ENCODE measurements around the gene BCAS1. TPM values are rescaled to one million over a fixed set of nuclear protein-coding genes. Genes with fewer than 3 reads are reported as not detected.

The BCAS1 gene
- total RNA-seq, 1 donor from 2014 or later = 2.8 TPM

GRCh38 chr20:53901064-53901463 lies 169.3 kb downstream of the BCAS1 start:
- no peak for ATAC-seq
- H3K4me3 ChIP-seq = no peak overlapping the region
- no peaks in the 10 kb centered on the region for H3K9me3 ChIP-seq
- intact Hi-C loops (cut with DNase I) = no loop called here
- no peaks in the 10 kb centered on the region for H3K27me3 ChIP-seq (ENCODE audit: low read depth)
- peaks cover 37% of the 10 kb centered on the region for H3K4me1 ChIP-seq
- no peaks in the 10 kb centered on the region for H3K36me3 ChIP-seq
- no peak for TF ChIP-seq CTCF (IDR thresholded peaks at IDR 0.05)
- H3K27ac ChIP-seq = peak overlapping the region; percentile 28
- DNase-seq = no peak

DNA sequence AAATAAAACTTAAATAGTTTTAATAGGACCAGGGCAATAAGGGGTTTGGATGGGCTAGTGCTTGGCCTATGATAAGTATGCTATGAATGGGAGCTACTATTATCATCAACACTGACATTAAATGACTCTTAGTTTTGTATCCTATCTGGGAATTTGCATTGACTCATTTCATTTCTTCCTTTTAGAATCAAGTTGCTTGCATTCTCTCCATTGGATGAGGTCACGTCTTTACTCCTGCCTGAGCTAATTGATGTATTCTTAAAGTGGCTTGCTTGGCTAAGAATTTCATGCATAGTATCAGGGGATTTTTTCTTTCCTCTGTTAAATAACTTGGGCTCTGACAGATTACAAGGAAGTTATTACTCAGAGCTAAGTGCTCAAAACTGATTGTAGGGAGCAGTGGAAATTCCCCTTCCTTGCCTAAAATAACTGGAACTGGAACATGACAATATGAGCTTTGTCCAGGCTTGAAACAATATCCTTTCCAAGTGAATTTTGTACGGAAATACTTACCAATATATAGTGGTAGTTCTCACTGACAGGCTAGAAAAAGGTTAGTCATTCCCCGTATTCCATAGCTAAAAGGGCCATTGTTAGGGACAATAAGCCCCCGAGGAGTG lies 169.9 kb downstream of the BCAS1 start:
- TF ChIP-seq CTCF (IDR thresholded peaks at IDR 0.05) = no peak

GRCh38 chr20:53899351-53900167 lies 170.8 kb downstream of the BCAS1 start:
- Histone ChIP-seq H3K27ac (no peak overlapping the region), H3K36me3 (no peaks in the 10 kb centered on the region), H3K4me1 (peaks cover 37% of the 10 kb centered on the region), H3K4me3 (no peak overlapping the region), H3K9me3 (no peaks in the 10 kb centered on the region), H3K27me3 (ENCODE audit: low read depth) (no peaks in the 10 kb centered on the region)
- ATAC-seq (peak; percentile 77 to 80), DNase-seq (no peak)
- TF ChIP-seq CTCF (IDR thresholded peaks at IDR 0.05) = no peak
- intact Hi-C loops (cut with DNase I) = no loop called here

More for the DNA sequence above, 169.9 kb downstream of the BCAS1 start:
- H3K36me3 ChIP-seq = no peaks in the 10 kb centered on the region
- DNase-seq = no peak
- peaks cover 37% of the 10 kb centered on the region for H3K4me1 ChIP-seq
- H3K27ac ChIP-seq = peak overlapping the region; percentile 28
- intact Hi-C loops (cut with DNase I) = no loop called here
- no peak overlapping the region for H3K4me3 ChIP-seq
- peak in 1 of 2 donors; percentile 62 for ATAC-seq
- H3K9me3 ChIP-seq = no peaks in the 10 kb centered on the region
- H3K27me3 ChIP-seq (ENCODE audit: low read depth) = no peaks in the 10 kb centered on the region

DNA sequence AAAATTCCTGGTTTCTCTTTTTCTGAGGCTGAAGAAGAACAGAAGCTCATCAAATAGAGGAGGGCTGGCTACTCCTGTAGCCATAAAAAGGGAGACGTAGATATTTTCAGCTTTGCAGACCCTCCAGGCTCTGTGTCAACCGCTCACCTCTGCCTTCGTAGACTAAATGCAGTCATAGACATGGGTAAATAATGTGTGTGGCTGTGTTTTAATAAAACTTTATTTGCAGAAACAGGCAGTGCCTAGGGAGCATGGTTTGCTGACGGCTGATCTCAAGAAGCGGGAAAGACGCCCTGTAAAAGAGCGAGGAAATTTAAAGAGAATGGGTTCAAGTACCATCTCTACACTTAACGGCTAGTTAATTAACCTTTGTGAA lies 171.8 kb downstream of the BCAS1 start:
- Histone ChIP-seq H3K27me3 (ENCODE audit: low read depth) (no peaks in the 10 kb centered on the region), H3K4me3 (no peak overlapping the region), H3K27ac (peak overlapping the region; percentile 10), H3K4me1 (peaks cover 37% of the 10 kb centered on the region), H3K36me3 (no peaks in the 10 kb centered on the region), H3K9me3 (no peaks in the 10 kb centered on the region)
- ATAC-seq (no peak), DNase-seq (no peak)
- no peak for TF ChIP-seq CTCF (IDR thresholded peaks at IDR 0.05)
- intact Hi-C loops (cut with DNase I) = no loop called here

DNA sequence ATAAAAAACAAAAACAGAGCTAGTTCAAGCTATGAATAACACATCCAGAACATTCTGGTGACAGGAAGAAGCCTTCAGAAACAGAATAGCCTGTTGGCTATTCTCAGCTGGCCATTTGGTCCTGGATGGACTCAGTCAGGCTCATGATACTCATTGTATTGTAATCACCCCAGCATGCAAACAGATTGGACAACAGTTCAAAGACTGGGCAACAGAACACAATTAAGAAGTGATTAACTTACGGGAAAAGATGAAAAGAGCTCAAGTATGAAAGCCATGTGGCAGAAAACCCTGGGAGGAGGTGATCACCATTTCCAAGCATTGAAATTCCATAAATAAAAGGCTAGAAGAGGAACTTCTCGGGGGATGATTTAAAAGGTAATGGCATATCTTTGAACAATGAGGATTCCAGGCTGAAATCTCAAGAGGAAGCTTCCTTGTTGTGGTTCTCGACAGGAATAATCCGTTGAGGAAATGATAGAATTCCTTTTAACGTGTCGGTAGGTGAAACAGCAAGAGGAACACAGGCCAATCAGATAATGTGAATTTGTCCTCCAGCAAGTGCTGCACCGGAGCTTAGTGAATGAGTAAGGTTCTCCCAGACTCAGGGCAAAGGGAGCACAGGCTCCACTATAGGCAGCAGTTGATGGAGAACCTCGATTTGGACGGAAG lies 172.4 kb downstream of the BCAS1 start:
- Histone ChIP-seq H3K4me3 (no peak overlapping the region), H3K4me1 (peaks cover 37% of the 10 kb centered on the region), H3K36me3 (no peaks in the 10 kb centered on the region), H3K27me3 (ENCODE audit: low read depth) (no peaks in the 10 kb centered on the region), H3K27ac (peak overlapping the region; percentile 10), H3K9me3 (no peaks in the 10 kb centered on the region)
- no peak for TF ChIP-seq CTCF (IDR thresholded peaks at IDR 0.05)
- DNase-seq (no peak), ATAC-seq (no peak)
- intact Hi-C loops (cut with DNase I) = no loop called here
